Left forelimb (tissue), 1 donor: ENCODE data around the gene IRX1.

Source experiments
- DNase-seq: peaks from one replicate; pipeline ENCODE4 v3.0.0-alpha.2; 2018; ENCODE audit warnings: low spot score

IRX1 gene

GRCh38 chr5:3600106-3601060 is 4.8 kb downstream of the IRX1 start:
- peak; percentile 52 for DNase-seq

GRCh38 chr5:3601061-3601710 is 5.6 kb downstream of the IRX1 start:
- DNase-seq: no peak

DNA sequence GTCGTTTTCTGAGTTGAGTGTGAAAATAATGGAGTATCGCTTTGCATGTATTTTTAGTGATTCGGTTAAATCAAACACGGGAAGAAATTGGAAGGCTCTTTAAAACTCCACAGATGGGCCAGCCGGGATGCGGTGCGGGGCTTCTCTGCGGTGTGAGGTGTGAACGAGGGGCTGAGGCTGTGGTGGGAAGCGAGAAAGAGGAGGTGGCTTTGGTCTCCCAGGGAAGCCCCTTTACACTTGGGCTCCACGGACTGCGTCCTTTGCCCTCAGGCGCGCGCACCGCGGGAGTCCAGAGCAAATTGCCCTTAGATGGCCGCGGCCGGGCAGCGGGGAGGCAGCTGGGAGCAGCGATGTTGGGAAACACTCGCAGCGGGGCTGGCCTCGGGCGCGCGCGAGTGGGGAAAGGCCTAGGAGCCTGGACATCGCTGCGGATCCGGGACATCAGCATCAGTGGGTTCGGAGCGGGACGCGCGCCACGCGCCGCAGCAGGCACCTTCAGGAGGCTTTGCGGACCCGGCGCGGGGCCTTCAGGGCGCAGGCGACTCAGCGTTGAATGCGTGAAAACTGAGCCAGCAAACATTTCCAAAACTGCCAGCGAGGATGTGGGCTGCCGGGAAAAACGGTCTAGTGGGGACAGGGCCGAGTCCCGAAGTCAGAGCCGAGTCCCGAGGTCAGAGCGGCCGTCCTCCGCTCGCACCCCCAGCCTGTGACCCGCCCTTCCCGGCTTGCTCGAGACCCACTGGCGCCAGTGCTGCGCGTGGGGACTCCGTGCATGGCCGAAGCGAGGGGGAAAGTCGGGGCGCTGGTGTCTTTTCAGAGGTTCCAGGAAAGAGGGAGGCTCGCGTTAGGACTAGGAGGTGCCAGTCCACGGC is 6.5 kb downstream of the IRX1 start:
- peak; percentile 64 for DNase-seq

GRCh38 chr5:3602785-3603502 is 7.3 kb downstream of the IRX1 start:
- no peak for DNase-seq

DNA sequence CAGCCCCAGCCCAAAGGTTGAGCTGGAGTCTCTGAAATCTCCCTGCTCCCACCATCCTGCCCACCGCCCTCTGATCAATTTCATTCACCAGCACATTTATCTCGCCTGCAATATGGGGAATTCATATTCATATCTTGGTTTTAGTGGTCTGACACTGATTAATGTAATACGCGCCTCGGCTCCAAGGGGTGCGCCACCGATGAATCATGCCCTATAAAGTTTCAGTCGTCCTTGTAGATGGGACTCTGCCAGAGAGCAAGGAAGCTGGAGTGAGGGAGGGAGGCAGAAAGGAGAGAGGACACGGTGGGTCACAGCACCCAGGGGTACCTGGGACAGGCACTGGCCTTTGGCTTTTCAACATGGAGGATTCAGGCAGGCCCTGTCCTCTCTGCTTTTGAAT is 8.9 kb downstream of the IRX1 start:
- no peak for DNase-seq

- no peak for DNase-seq
Observed at GRCh38 chr5:3605298-3606010, 9.8 kb downstream of the IRX1 start.

DNA sequence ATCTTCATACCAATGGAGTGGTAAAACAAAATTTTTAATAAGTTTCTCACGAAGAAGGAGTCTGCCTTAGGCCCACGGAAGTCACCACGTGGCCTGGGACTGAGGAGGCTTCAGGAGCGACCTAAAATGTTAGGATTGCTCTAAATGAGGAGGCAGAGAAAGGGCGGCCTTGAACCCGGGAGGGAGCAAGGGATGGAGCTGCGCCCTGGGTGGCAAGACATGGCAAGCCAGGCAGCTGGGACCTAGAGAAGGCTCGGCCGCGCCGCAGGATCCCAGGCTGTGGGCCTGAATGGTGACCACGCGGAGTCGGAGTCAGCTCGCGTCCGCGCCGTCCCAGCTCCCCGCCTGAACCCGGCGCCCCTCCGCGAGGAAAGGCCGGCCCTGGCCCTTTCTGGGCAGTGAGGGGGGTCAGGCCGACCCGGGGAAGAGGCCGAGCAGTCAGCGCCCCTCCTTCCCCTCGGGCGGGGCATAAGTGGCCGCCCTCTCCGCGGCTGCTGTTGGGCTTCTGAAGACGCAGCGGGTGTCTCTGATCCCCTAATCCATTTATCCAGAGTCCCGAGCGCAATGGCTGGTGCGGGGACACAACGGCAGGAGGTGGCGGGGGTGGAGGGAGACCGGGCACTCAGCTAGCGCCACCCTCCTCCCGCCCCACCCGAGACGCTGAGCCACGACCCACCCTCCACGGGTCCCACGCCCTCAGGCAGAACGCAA is 10.6 kb downstream of the IRX1 start:
- no peak for DNase-seq

DNA sequence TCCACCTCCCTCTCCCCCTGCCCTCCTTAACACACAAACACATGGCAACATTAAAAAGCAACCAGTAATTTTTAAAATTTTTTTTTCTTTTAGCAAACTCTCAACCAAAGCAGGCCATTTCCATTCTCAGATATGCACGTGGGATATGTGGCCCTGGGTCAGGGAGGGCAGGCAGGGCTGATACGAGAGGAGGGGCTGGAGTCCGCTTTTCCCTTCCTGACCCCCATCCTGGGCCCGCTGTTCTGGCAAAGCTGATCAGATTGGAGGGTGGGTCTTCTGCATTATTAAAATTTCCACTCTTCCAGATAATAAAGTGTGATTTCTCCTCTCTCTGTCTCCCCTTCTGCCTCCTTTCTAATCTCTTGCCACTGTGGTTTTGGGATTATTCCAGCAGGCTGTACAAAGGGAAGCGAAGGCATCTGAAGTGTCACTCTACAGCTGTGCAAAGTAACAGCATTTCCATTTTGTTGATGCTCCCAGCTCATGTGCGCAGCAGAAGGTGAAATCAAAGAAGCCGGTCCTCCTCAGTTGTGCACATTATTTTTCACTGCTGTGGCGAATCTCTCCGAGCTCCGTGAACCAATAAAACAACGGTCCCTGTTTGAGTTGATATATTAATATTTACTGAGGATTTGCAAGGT is 12.0 kb downstream of the IRX1 start:
- no peak for DNase-seq

- no peak for DNase-seq
Observed at GRCh38 chr5:3609120-3609681, 13.6 kb downstream of the IRX1 start.

DNA sequence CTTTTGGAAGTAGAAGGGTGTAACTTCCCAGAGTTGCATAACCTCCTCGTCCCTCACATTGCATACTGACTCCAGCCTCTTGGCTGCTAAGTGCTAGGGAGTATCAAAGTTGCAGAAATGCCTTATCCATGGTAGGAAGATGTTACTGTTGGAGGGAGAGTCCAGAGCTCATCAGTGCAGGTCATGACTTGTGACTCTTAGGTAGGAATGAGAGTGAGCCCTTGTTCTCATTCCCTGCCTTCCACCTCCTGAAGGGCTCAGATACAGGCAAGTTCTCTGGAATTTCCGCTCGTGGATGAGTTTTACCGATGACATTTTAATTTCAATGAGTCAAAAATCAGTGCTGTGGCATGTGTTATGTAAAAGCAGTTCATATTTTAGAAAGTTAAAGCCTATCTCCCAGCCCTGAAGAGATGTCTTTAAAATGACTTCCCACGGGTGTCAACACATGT is 17.0 kb downstream of the IRX1 start:
- no peak for DNase-seq

GRCh38 chr5:3613726-3614125 is 18.1 kb downstream of the IRX1 start:
- no peak for DNase-seq

- no peak for DNase-seq
Observed at GRCh38 chr5:3615217-3615616, 19.6 kb downstream of the IRX1 start.

GRCh38 chr5:3615829-3616228 is 20.2 kb downstream of the IRX1 start:
- no peak for DNase-seq

DNA sequence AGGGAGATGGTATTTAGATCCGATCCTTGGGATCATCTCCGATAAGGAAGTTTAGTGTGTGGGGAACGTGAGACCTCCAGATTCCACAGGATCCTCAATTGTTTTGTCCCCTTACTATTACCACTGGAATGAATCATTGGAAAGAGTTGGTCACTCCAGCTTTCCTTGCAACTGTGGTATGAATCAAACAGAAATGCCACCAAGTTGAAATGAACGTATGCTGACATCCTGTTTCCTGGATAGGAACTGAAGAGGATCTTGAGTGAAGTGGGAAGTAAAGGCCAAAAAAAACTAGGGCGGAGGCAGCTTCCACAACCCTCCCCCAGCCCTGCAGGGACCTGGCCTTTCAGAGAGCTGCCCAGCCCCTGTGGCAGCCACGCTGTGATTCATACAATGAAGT is 23.9 kb downstream of the IRX1 start:
- no peak for DNase-seq

GRCh38 chr5:3622961-3623360 is 27.3 kb downstream of the IRX1 start:
- no peak for DNase-seq

- DNase-seq: no peak
Observed at GRCh38 chr5:3625626-3626025, 30.0 kb downstream of the IRX1 start.

DNA sequence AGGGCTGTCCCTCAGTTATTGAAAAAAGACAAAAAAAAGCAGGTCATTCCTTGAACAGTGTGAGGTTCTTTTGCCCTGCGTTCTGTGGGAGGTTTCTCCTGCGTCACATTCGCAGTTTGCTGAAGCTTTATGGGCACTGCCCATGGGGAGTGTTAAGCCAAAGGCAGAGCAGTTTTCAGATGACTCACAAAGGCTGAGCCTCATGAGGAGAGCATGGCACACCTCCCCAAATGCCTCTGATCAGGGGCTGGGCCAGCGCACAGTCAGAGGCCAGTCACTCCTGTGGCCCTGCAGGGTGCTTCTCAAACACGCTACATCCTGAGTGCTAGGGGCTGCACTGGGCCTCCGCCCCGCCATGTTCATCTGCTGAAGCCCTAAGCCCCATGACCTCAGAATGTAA is 38.4 kb downstream of the IRX1 start:
- DNase-seq: no peak

- no peak for DNase-seq
Observed at GRCh38 chr5:3639175-3639574, 43.5 kb downstream of the IRX1 start.

GRCh38 chr5:3642231-3642630 is 46.6 kb downstream of the IRX1 start:
- no peak for DNase-seq

DNA sequence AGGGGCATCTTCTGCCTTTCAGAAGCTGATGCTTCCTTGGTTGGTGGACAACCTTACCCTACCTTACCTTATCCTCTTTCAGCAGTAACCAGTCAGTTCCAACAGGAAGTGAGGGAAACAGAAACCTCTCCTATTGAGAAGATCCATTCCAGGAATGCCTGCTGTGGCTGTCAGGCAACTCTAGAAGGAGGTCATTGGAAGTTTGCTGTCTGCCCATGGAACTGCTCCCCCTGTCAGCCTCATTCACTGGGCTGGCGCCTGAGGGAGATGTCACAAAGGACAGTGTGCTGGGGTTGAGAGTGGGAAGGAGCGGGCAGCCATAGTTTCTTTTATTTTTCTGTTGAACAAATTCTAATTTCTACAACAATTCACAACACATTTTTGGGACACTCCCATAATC is 54.7 kb downstream of the IRX1 start:
- DNase-seq: no peak
